Myometrial cell (primary cell): Measurements from ENCODE around the gene ETFRF1. TPM values are rescaled to one million over a fixed set of nuclear protein-coding genes. Genes with fewer than 3 reads are reported as not detected.

Experiments
- total RNA-seq: library from RNA; depleted of rRNA; stranded (reverse); fragments of >200 nt; gene quantifications from 2 replicates; pipeline ENCODE4 v1.2.3, GENCODE V29; 2015

The ETFRF1 gene, protein sequence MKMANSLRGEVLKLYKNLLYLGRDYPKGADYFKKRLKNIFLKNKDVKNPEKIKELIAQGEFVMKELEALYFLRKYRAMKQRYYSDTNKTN
- total RNA-seq: 22.8 and 28.0 TPM in 2 replicates

DNA sequence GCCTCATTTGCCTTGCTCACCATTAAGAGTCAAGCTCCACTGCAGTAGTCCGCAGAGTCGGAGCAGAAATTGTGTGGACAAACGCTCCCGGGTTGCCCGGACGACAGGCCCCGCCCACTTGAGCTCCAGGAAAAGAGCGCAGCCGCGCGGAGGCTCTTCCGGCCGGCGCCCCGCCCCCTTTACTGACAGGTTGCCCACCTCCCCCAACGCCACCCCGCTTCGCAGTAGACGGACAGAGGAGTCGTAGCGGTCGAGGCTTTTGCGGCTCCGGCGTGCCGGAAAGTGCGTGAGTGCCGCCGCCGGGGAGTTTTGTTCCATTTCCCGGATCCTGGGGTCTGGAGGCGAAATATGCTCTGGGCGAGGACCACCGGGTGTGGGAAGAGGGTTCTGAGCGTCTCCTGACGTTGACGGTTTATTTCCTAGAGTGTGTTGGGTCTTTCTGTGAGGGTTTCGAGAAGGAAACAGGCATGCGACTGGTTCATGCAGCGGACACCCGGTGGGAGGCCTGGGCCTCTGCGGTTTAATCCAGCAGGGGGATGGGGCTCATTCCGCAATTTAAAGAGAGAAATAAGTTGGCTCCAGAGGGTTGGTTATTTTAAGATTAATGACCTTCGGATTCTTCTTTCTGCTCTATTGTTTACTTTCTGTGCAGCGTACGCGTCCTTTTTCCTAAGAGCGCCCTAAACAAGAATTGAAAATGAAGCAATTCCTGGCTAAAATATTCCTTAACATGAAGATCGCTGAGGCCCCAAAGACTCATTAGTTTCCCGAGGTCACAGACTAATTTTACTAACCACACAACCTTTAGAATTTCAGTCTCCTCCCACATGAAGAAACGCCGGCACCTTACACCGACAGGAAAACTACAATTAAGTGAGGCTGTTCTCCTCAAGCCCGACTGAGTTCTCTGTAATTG is at the start of gene ETFRF1, which contains the start of gene DNAI7:
TSS of gene ETFRF1 (plus strand) at position 182 of the 916 bp plus-strand sequence. CDS start 8,720 bp downstream, outside the sequence.
TSS of gene DNAI7 (minus strand) at position 105 of the 916 bp plus-strand sequence. CDS start at position 23, 82 bp downstream.

GRCh38 chr12:25250744-25251730 is 56.0 kb downstream of the ETFRF1 start, which contains the start of gene KRAS:
Gene KRAS, minus strand, starts transcription at chr12:25250929.

Other genes with a start within 250 kb of the ETFRF1 start
- gene BCAT1, start 246.1 kb upstream of the ETFRF1 start, total RNA-seq: 87.1 and 122 TPM in 2 replicates
- not detected in 2 replicates for gene DNAI7, start 77 bp upstream of the ETFRF1 start, total RNA-seq
- 8.6 and 10.3 TPM in 2 replicates for gene KRAS, start 55.7 kb downstream of the ETFRF1 start, total RNA-seq